ENCODE measurements around the gene NHSL2. TPM values are rescaled to one million over a fixed set of nuclear protein-coding genes. Genes with fewer than 3 reads are reported as not detected.

NHSL2 gene
- total RNA-seq, 2 donors from 2014 or later, result 5.5 to 9.3 TPM

DNA sequence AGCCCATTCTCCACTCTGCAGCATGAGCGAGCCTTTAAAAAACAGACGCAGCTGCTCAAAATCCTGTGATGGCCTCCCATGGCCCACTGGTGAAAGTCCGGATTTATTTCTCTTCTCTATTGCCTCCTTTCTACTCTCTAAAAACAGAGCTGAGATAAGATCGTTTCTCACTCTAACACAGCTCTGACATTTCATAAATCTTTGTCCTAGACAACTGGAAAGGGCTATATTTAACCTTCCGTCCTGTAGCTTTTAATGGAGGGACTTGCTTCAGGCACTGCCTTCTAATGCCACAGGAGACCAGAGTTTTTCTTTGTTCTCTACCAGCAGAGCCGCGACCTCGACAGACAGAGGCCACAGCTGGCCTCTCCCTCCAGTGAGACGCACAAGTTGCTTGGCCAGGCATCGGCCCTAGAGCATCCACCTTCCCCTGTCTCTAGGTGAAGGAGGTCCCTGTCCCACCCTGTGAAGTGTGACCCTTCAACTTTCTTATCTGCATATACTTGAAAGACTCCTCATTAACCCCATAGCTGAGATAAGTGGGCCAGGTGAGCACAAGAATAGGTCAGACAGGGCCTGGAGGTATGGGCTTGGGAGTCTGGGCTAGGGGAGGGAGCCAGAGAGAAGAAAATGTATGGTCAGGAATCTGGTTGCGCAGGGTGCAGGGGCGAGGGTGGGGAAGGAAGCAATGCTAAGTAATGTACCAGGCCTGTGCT lies 171.1 kb downstream of the NHSL2 start:
- H3K4me3 ChIP-seq, result no peak overlapping the region
- no peak for DNase-seq (ENCODE audit: low spot score)
- peak overlapping the region in 1 of 2 donors; percentile 18 for H3K27ac ChIP-seq
- no peaks in the 10 kb centered on the region for H3K27me3 ChIP-seq
- TF ChIP-seq, protein P1, sequence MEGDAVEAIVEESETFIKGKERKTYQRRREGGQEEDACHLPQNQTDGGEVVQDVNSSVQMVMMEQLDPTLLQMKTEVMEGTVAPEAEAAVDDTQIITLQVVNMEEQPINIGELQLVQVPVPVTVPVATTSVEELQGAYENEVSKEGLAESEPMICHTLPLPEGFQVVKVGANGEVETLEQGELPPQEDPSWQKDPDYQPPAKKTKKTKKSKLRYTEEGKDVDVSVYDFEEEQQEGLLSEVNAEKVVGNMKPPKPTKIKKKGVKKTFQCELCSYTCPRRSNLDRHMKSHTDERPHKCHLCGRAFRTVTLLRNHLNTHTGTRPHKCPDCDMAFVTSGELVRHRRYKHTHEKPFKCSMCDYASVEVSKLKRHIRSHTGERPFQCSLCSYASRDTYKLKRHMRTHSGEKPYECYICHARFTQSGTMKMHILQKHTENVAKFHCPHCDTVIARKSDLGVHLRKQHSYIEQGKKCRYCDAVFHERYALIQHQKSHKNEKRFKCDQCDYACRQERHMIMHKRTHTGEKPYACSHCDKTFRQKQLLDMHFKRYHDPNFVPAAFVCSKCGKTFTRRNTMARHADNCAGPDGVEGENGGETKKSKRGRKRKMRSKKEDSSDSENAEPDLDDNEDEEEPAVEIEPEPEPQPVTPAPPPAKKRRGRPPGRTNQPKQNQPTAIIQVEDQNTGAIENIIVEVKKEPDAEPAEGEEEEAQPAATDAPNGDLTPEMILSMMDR (IDR thresholded peaks at IDR 0.05), result no peak
- H3K4me1 ChIP-seq, result no peaks in the 10 kb centered on the region
- no peaks in the 10 kb centered on the region for H3K9me3 ChIP-seq
- no peaks in the 10 kb centered on the region for H3K36me3 ChIP-seq

DNA sequence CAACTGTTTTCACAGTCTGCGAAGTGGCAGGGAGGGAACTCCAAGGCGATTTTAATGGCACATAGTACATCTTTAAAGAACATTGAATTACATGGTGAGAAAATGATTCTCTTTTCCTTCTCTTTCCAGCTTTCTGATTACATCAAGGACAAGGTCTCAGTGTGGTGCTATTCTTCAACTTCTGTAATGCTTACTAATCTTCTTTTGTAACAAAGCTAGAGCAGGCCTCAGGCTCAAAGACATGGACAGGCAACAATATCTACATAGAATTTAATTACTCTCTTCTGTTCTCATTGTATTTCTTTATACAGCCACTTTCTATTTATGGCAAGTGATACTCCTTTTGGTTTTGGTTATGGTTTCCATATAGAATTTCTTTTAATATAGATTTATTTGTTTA lies 172.6 kb downstream of the NHSL2 start:
- H3K27ac ChIP-seq, result no peak overlapping the region
- H3K9me3 ChIP-seq, result no peaks in the 10 kb centered on the region
- TF ChIP-seq, protein P1 (IDR thresholded peaks at IDR 0.05), result no peak
- H3K4me3 ChIP-seq, result no peak overlapping the region
- H3K27me3 ChIP-seq, result no peaks in the 10 kb centered on the region
- no peak for DNase-seq (ENCODE audit: low spot score)
- H3K36me3 ChIP-seq, result no peaks in the 10 kb centered on the region
- no peaks in the 10 kb centered on the region for H3K4me1 ChIP-seq

DNA sequence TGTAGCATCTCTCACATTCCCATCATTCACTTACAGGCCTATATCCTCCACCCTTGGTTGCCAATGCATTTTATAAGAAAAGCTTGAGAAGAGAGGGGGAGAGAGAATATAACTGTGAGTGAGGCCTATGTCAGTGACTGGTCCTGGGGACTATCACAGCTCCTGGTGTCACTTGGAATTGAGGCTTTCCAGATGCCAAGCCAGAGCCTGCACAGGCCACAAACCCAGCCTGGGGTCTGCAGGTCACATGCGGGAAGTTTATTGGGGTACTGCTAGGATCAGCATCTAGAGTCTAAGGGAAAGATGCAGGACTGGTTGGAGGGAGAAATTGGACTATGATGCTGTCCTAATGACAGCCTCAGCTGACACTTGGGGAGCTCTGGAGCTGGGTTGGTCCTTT lies 173.5 kb downstream of the NHSL2 start:
- H3K27ac ChIP-seq, result no peak overlapping the region
- DNase-seq (ENCODE audit: low spot score), result no peak
- no peaks in the 10 kb centered on the region for H3K4me1 ChIP-seq
- H3K4me3 ChIP-seq, result no peak overlapping the region
- TF ChIP-seq, protein P1 (IDR thresholded peaks at IDR 0.05), result no peak
- no peaks in the 10 kb centered on the region for H3K27me3 ChIP-seq
- no peaks in the 10 kb centered on the region for H3K9me3 ChIP-seq
- H3K36me3 ChIP-seq, result no peaks in the 10 kb centered on the region

DNA sequence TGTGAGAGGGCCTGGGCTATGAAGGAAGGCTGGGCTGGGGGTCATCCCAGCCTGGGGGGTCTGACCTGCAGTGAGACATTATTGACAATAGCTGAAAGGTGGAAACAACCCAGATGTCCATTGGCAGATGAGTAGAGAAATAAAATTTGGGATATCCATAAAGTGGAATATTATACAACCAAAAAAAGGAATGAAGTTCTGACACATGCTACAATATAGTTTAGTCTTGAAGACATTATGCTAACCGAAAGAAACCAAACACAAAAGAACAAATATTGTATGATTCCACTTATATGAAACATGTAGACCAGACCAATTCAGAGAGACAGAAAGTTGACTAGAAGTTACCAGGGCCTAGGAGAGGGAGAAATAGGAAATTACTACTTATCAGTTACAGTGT lies 176.3 kb downstream of the NHSL2 start:
- no peak overlapping the region for H3K4me3 ChIP-seq
- H3K36me3 ChIP-seq, result no peaks in the 10 kb centered on the region
- no peaks in the 10 kb centered on the region for H3K9me3 ChIP-seq
- no peak for DNase-seq (ENCODE audit: low spot score)
- no peaks in the 10 kb centered on the region for H3K4me1 ChIP-seq
- TF ChIP-seq, protein P1 (IDR thresholded peaks at IDR 0.05), result no peak
- H3K27ac ChIP-seq, result no peak overlapping the region
- H3K27me3 ChIP-seq, result no peaks in the 10 kb centered on the region

DNA sequence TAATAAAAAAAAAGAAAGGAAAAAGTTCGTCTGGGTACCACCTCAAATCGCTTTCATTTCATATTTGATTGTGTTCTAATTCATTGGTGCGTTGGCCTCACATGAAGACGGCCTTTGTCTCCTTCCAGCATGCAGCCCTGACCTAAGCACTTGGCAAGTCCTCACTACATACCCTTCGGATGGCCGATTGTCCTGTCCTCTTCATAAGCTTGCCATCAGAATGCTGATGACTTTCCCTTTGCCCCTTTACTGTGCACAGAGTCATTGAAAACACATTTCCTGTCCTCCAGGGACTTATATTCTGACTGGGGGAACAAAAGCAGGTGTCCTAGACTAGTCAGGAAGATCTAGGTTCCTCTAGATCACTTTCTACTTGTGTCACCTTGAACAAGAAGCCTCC lies 178.1 kb downstream of the NHSL2 start:
- H3K9me3 ChIP-seq, result no peaks in the 10 kb centered on the region
- TF ChIP-seq, protein P1 (IDR thresholded peaks at IDR 0.05), result no peak
- H3K27me3 ChIP-seq, result no peaks in the 10 kb centered on the region
- H3K36me3 ChIP-seq, result no peaks in the 10 kb centered on the region
- DNase-seq (ENCODE audit: low spot score), result no peak
- no peak overlapping the region for H3K4me3 ChIP-seq
- no peaks in the 10 kb centered on the region for H3K4me1 ChIP-seq
- no peak overlapping the region for H3K27ac ChIP-seq

DNA sequence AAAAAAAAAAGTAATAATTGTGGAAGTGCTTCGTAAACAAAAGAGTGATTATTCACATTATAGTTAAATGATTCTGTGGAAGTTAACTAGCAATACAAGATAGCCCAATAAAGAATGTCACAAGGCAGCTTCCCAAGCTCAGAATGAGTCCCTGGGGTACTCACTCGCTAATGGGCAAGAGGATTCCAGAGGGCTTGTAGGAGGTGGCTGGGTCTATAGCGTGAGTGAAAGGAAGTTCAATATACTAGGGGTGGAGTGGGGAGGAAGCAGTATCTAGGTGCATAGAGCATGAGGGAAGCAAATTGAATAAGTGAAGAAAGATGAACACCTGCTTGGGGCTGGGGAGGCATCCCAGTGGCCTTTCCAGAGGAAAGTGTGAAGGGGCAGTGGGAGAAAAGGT lies 178.6 kb downstream of the NHSL2 start:
- H3K27ac ChIP-seq, result no peak overlapping the region
- DNase-seq (ENCODE audit: low spot score), result no peak
- no peaks in the 10 kb centered on the region for H3K4me1 ChIP-seq
- H3K9me3 ChIP-seq, result no peaks in the 10 kb centered on the region
- H3K4me3 ChIP-seq, result no peak overlapping the region
- TF ChIP-seq, protein P1 (IDR thresholded peaks at IDR 0.05), result no peak
- no peaks in the 10 kb centered on the region for H3K36me3 ChIP-seq
- no peaks in the 10 kb centered on the region for H3K27me3 ChIP-seq
